ENCODE results near the gene NAA20. TPM values are rescaled to one million over a fixed set of nuclear protein-coding genes. Genes with fewer than 3 reads are reported as not detected.

NAA20 gene
- total RNA-seq, 1 experiment from 2014 or later: 71.7 TPM

DNA sequence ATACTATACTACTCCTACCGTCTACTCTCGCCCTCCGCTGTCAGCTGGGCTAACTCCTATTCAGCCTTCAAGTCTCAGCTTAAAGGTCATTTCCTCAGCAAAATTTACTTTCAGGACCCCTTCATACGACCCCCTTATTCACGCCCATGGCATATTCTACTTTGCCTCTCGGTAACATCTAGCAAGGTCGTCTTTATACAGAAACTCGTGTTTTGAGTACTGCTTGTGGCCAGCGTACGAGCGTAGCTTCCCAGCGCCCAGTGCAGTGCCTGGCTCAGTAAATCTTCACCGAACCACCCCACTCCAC is 34.6 kb downstream of the NAA20 start:
- H3K36me3 ChIP-seq: peaks cover 38% of the 10 kb centered on the region
- DNase-seq (ENCODE audit: low read depth in 1 of 2, low spot score in 2 of 2): no peak
- peak overlapping the region; percentile 75 for H3K4me3 ChIP-seq
- peaks cover 9% of the 10 kb centered on the region for H3K4me1 ChIP-seq (replicated peaks)
- H3K27me3 ChIP-seq (replicated peaks): no peaks in the 10 kb centered on the region
- H3K9me3 ChIP-seq (replicated peaks): no peaks in the 10 kb centered on the region
- peak overlapping the region; percentile 47 for H3K27ac ChIP-seq

DNA sequence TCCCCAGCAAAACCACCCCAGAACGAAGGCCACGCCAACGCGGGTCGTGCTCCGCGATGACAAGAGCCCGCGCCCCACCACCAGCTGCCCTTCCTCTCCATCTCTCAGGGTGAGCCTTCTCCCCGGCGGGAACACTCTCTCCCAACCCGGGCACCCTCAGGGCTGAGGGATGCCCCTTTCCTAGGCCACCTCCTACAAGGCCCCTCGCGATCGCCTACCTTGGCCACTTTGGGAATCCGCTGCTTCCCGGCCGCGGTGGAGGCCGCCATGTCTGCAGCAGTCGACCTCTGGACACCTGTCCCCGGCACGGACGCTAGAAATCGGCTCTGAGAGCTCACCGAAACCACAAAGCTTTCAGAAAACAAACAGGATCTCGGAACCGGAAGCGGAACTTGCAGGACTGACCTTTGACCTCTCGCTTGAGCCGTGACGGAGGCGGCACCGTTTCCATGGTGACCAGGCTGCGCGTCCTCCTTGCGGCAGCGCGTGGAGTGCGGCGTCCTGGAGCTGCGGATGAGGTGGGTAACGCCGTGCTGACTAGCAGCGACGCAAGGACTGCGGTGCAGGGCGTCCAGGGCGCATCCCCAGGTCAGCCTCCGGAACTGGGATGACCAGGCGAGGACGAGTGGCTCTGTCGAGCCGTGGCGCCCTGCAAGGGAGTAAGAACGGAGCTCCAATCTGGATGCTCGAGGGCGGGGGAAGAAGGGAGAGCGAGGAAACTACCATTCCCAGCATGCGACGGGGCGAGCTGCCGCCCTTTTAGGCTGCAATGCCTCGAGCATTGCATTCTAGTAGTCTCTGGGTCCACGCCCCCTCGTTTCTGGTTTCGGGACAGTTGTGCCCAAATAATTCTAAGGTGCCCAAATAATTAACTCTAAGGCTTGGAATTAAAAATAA is 35.2 kb downstream of the NAA20 start, which contains the start of the genes CFAP61 and CRNKL1:
Gene CFAP61, plus strand, starts transcription at position 459 of the 897 bp plus-strand sequence. CDS start 4,122 bp downstream, outside the sequence.
Gene CRNKL1, minus strand, starts transcription at position 393 of the 897 bp plus-strand sequence. Its CDS starts 124 bp downstream, at position 269.
- Histone ChIP-seq H3K4me3 (peak within 1 kb of the TSS; percentile 75), H3K4me1 (replicated peaks) (peaks cover 9% of the 10 kb centered on the region), H3K36me3 (peaks cover 32% of the 10 kb centered on the region), H3K27ac (peak within 1 kb of the TSS; percentile 47), H3K27me3 (replicated peaks) (no peaks in the 10 kb centered on the region), H3K9me3 (replicated peaks) (no peaks in the 10 kb centered on the region)
- DNase-seq (ENCODE audit: low read depth in 1 of 2, low spot score in 2 of 2): peak; percentile 97 to 98

DNA sequence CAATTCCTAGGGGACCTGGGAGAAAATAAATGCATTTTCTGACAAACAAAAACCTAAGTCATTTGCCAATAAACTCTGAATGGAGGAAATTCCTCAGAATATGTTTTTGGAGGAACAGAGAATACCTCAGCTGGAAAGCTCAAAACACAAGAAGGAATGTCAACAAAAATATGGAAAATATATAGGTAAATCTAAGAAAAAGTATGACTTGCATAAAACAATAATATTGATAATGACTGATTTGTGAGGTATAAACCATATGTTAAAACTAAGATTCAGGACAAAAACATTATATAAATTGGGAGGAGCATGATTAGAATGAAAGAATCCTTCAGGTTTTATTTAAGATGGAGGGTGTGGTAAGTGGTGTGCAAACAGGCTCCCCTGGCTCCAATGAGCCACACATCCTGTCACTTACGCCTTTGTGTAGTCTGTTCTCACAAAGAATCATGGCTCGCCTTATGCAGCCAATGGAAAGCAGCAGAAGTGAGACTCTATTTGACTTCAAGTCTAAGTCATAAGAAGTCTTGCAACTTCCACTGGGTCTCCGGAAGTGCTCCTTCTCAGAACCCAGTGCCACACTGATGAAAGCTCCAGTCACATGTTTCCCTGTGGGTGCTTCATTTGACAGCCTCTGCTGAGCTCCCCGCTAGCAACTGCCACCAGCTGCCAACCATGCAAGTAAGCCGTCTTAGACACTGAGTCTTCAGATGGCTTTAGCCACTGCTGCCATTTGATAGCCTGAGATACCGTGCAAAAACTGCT is 43.3 kb downstream of the NAA20 start:
- Histone ChIP-seq H3K9me3 (replicated peaks) (no peaks in the 10 kb centered on the region), H3K4me1 (replicated peaks) (no peaks in the 10 kb centered on the region), H3K4me3 (no peak overlapping the region), H3K27ac (no peak overlapping the region), H3K27me3 (replicated peaks) (peaks cover 29% of the 10 kb centered on the region), H3K36me3 (no peaks in the 10 kb centered on the region)
- no peak for DNase-seq (ENCODE audit: low read depth in 1 of 2, low spot score in 2 of 2)

DNA sequence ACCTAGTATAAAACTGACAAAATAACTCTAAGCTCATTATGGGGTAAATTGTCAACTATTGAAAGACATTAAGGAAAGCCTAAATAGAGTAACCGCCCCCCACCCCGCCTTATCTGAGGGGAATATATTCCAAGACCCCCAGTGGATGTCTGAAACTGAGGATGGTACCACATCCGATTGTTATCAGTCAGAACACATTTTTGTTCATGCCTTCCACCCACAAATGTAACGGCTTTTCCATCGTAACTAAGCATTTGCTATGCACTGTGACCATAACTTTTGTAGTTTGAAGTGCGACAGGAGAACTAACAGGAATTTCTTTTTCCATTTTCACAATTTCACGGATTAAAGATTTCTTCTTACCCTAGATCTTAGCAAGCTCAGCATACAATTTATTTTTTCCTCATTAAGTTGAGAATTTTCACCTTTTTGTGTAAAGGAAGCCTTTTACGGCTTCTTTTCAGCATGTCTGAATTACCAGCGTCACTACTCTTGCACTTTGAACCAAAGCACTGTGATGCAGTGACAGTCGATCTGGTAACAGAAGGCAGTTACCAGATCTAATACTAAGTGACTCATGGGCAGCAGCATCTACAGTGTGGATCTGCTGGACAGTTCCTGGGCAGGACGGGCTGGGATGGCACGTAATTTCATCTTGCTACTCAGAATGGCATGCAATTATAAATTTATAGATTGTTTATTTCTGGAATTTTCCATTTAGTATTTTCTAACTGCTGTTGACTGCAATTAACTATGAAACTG is 47.0 kb downstream of the NAA20 start:
- H3K4me3 ChIP-seq: no peak overlapping the region
- no peak overlapping the region for H3K27ac ChIP-seq
- DNase-seq (ENCODE audit: low read depth in 1 of 2, low spot score in 2 of 2): no peak
- H3K9me3 ChIP-seq (replicated peaks): no peaks in the 10 kb centered on the region
- no peaks in the 10 kb centered on the region for H3K36me3 ChIP-seq
- H3K4me1 ChIP-seq (replicated peaks): no peaks in the 10 kb centered on the region
- peaks cover 29% of the 10 kb centered on the region for H3K27me3 ChIP-seq (replicated peaks)

DNA sequence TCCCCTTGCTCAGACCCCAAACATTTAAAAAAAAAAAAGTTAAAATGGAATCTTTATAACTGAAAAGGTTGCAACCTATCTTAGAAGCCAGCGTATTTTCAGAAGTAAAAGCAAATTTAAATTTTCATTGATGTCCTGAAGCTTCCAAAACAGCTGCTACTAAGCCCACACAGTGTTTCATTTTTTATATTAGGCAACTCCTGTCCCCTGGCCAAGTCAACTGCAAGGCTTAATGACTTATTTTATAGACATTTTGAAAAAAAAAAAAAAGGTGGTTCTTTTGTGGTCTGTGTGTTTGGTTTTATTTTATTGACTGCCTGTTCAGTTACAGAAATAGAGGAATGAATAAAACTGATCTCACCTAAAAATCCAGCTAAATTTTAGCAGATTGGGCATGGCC is 48.2 kb downstream of the NAA20 start:
- no peaks in the 10 kb centered on the region for H3K36me3 ChIP-seq
- no peak overlapping the region for H3K27ac ChIP-seq
- H3K9me3 ChIP-seq (replicated peaks): no peaks in the 10 kb centered on the region
- no peaks in the 10 kb centered on the region for H3K4me1 ChIP-seq (replicated peaks)
- no peak for DNase-seq (ENCODE audit: low read depth in 1 of 2, low spot score in 2 of 2)
- H3K27me3 ChIP-seq (replicated peaks): peaks cover 26% of the 10 kb centered on the region
- no peak overlapping the region for H3K4me3 ChIP-seq

DNA sequence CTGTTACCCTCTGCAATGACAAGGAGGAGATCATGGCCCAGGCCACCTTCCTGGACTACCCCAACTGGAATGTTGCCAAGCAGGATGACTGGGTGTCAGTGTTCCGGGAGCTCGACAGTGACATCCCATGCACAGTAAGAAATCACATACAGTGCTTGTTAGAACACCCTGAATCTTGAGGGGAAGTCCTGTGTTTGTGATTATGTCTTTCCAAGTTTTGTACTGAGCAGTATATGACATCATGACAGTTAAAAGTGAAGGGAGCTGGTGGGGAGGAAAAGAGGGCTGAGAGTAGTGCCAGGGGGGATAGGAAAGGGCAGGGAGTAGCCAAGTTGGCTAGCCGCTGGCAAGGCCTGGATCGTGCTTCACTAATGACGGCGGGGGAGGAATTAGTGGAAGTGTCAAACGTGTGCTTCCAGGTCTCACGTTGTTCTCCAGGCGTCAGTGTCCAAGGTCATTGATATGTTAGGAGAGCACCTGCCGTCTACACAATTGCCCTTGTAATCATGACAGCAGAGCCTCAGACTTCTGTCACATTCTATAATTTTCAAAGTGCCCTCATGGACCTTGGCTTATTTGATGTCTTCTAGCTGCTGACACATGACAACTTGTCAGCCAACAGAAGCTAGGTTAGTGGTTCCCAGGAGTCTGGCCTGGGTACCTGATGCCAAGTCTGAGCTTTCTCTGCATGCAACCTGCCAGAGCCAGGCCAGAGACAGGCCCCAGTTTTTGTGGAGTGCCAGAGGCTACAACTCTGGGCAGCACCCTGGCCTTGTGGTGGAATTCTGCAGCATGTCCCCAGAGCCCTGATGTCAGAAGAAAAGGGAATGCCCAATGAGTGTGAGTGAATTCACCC is 53.9 kb downstream of the NAA20 start:
- Histone ChIP-seq H3K4me3 (no peak overlapping the region), H3K9me3 (replicated peaks) (no peaks in the 10 kb centered on the region), H3K27ac (no peak overlapping the region), H3K4me1 (replicated peaks) (no peaks in the 10 kb centered on the region), H3K27me3 (replicated peaks) (peaks cover 10% of the 10 kb centered on the region; the same call in 1 of the 2 replicates), H3K36me3 (no peaks in the 10 kb centered on the region)
- no peak for DNase-seq (ENCODE audit: low read depth in 1 of 2, low spot score in 2 of 2)

DNA sequence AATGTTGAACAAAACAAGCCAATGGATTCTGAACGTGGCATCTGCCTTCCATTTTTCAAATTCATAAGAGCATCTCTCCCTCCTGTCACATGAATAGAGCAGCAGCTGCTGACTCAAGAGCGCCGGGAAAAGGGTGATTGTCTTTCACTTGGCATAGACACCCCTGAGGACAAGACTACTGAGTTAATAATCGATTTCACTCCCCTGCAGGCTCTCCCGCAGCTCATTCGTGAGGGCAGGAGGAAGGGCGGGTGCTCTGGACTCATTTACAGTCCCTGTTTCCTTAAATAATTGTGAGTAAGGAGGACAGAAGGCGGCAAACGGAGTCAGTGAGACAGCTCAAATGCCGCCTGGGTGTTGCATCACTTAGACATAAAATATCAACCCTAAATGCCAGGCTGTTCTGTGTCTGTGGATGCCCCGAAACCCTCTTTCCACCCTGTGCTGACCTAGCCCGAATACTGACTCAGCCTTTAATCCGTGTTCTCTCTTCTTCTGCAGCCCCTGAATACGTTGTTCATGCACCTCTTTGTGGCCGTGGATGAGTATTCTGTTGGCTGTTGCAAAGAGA is 56.7 kb downstream of the NAA20 start:
- H3K27ac ChIP-seq: no peak overlapping the region
- DNase-seq (ENCODE audit: low read depth in 1 of 2, low spot score in 2 of 2): no peak
- no peaks in the 10 kb centered on the region for H3K36me3 ChIP-seq
- no peaks in the 10 kb centered on the region for H3K4me1 ChIP-seq (replicated peaks)
- no peaks in the 10 kb centered on the region for H3K9me3 ChIP-seq (replicated peaks)
- H3K27me3 ChIP-seq (replicated peaks): peaks cover 13% of the 10 kb centered on the region
- no peak overlapping the region for H3K4me3 ChIP-seq

DNA sequence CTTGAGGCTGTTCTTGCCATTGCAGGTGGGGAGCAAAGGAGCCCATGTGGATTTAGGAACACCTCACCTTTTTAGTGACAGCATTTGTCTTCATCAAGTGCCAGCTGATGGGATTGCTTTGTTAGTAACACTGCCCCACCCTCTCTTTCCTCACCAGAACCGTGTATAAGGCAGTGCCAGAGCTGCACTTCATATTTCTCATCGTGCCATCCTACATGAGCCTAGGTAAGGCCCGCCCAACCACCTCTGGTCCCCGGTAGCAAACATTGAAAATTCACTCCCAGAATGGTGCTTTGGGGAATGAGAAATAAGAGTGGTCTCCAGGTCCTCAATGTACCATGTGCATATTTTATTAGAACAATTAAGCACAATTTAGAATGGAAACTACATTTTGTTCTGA is 57.9 kb downstream of the NAA20 start:
- Histone ChIP-seq H3K27me3 (replicated peaks) (peaks cover 20% of the 10 kb centered on the region), H3K36me3 (no peaks in the 10 kb centered on the region), H3K4me3 (no peak overlapping the region), H3K9me3 (replicated peaks) (no peaks in the 10 kb centered on the region), H3K27ac (no peak overlapping the region), H3K4me1 (replicated peaks) (no peaks in the 10 kb centered on the region)
- DNase-seq (ENCODE audit: low read depth in 1 of 2, low spot score in 2 of 2): no peak

DNA sequence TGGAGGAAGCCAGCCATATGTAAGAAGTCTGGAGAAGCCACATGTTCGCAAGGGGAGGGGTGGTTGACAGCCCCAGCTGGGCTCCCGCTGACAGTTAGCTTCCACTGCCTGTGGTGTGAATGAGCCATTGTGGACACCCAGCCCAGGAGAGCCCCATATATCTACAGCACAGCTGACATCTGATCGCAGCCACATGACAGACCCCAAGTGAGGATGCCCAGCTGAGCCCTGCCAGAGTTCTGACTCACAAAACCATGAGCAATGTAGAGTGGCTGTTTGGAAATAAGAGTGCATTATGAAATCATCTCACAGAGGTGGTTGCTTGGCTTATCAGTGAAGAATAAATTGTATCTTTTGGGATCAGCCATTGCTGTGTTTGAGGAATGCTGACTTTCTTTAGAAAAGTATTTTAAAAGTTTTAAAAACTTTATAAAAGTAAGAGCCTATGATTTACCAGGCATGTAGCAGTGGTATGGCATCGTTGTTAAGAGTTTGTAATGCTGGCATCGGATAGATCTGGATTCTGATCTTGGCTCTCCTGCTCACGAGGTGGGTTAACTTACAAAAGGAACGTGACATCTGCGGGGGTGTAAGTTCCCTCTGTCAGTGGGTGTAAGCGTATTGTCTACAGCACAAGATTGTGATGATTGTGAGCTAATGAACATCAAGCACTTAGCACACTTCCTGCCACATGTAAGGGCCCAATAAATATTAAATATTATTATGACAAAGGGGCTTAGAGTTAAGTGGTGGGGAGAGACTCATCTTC is 59.3 kb downstream of the NAA20 start:
- H3K36me3 ChIP-seq: no peaks in the 10 kb centered on the region
- no peak for DNase-seq (ENCODE audit: low read depth in 1 of 2, low spot score in 2 of 2)
- H3K27ac ChIP-seq: no peak overlapping the region
- H3K9me3 ChIP-seq (replicated peaks): no peaks in the 10 kb centered on the region
- peaks cover 23% of the 10 kb centered on the region for H3K27me3 ChIP-seq (replicated peaks)
- no peak overlapping the region for H3K4me3 ChIP-seq
- no peaks in the 10 kb centered on the region for H3K4me1 ChIP-seq (replicated peaks)

DNA sequence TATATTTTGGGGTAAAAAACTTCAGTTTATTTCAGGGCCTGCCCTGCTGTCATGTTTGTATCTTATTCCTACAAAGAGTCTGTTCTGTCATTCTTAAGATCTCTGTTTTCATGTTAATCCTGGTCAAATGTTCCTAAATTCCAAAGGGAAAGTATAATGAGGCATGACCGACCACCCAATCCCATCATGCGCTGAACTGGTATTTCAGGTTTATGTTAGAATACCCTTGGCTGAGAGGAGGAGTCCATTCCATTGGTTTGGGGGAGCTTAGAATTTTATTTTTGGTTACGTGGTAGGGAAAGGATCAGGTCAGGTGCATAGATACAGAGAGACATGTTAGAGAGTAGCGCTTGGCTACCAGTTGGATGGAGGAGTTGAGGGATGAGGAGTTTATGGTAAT is 60.9 kb downstream of the NAA20 start:
- Histone ChIP-seq H3K9me3 (replicated peaks) (no peaks in the 10 kb centered on the region), H3K27me3 (replicated peaks) (peaks cover 22% of the 10 kb centered on the region)
- no peak for DNase-seq (ENCODE audit: low read depth in 1 of 2, low spot score in 2 of 2)

DNA sequence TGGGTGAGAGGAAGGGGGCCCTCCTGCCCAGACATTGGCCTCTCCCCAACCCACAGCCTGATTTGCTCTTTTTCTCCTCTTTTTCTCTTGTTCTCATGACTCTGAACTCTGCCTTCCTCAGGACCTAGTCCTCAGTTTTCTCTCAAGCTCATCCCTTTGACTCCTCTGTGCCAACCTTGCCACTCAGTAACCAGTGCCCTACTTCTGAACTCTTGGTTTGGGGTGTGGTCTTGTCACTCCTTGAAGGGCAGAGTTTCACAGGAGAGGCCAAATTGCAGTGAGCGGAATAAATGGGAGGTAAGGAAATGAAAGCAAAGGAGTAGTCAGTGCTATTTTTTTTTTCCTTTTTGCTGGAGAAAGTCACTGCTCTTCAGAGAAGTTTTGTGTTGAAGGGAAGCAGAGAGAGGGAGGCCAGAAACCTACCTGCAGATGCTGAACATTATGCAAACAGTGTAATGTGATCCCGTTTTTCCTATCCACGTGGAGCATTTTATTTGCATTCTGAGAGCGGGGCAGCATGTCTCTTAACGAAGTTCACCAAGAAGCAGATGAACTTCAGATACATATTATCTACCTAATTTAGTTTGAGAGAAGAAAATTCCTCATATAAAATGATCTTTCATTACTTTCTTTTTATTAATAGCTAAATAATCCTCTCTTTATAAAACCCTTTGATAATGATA is 62.1 kb downstream of the NAA20 start:
- H3K9me3 ChIP-seq (replicated peaks): no peaks in the 10 kb centered on the region
- H3K4me1 ChIP-seq (replicated peaks): no peaks in the 10 kb centered on the region
- no peak for DNase-seq (ENCODE audit: low read depth in 1 of 2, low spot score in 2 of 2)
- no peaks in the 10 kb centered on the region for H3K36me3 ChIP-seq
- H3K27me3 ChIP-seq (replicated peaks): peaks cover 13% of the 10 kb centered on the region
- no peak overlapping the region for H3K27ac ChIP-seq
- H3K4me3 ChIP-seq: no peak overlapping the region

More for the DNA sequence above, 60.9 kb downstream of the NAA20 start:
- no peaks in the 10 kb centered on the region for H3K36me3 ChIP-seq
- H3K27ac ChIP-seq: no peak overlapping the region
- no peaks in the 10 kb centered on the region for H3K4me1 ChIP-seq (replicated peaks)
- no peak overlapping the region for H3K4me3 ChIP-seq
